ENCODE results near the gene TMPRSS9.
"Not testable (repeated sequence)": the region's sequence is repeated elsewhere in the genome, so short reads cannot be mapped to it uniquely, and the experiment has no call there.

The TMPRSS9 gene

DNA sequence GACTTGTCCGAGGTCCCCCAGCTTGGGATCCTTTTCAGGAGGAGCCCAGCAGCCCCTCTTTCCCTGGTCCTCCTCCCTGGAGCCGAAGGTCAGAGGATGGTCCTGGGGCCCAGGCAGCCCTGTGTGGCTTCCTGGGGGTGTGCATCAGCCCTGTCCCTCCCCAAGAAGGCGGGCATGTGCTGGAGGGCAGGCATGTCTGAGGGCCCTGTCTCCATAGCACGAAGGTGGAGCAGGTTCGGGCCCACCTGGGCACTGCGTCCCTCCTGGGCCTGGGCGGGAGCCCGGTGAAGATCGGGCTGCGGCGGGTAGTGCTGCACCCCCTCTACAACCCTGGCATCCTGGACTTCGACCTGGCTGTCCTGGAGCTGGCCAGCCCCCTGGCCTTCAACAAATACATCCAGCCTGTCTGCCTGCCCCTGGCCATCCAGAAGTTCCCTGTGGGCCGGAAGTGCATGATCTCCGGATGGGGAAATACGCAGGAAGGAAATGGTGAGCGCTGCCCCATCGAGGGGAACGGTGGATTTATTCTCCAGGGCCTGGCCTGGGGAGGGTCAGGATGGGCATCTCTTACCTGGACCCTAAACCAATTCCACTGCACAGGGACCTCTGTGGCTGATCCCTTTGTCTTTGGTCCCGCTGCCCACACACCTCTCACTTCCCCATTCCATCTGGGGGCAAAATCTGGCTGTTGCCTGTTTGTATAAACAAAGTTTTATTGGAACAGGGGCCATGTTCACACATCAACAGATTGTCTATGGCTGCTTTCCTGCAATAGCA, 56.4 kb downstream of the TMPRSS9 start:
- FAIRE-seq (no peak), DNase-seq (ENCODE audit: insufficient read length, low spot score) (no peak)

DNA sequence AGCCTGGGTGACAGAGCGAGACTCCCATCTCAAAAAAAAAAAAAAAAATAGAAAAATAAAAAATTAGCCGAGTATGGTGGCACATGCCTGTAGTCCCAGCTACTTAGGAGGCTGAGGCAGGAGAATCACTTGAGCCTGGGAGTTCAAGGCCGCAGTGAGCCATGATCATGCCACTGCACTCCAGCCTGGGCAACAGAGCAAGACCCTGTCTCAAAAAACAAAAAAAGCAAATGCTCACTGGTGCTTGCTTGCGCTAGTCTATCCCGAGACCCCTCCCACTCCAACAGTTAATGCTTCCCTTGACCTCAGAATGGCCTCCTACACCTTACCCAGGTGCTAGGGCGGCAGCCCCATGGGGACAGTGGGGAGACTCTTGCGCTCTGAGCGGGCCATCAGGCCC, 57.4 kb downstream of the TMPRSS9 start:
- FAIRE-seq; DNase-seq (ENCODE audit: insufficient read length, low spot score): not testable (repeated sequence)

DNA sequence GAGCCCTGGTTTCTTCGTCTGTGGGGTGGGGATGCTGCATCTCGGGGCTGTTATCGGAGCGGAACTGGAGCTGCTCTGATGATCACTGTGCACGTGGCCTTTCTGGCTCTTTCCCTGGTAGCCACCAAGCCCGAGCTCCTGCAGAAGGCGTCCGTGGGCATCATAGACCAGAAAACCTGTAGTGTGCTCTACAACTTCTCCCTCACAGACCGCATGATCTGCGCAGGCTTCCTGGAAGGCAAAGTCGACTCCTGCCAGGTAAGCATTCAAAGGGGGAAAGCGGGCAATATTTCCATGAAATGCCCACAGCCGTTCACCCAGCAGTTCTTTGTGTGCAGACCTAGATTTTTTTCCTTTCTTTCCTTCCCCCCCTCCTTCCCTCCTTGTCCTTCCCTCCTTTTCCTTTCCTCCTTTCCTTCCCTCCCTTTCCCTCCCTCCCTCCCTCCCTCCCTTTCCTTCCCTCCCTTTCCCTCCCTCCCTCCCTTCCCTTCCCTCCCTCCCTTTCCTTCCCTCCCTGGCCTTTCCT, 57.9 kb downstream of the TMPRSS9 start:
- FAIRE-seq = no peak
- DNase-seq (ENCODE audit: insufficient read length, low spot score) = no peak

DNA sequence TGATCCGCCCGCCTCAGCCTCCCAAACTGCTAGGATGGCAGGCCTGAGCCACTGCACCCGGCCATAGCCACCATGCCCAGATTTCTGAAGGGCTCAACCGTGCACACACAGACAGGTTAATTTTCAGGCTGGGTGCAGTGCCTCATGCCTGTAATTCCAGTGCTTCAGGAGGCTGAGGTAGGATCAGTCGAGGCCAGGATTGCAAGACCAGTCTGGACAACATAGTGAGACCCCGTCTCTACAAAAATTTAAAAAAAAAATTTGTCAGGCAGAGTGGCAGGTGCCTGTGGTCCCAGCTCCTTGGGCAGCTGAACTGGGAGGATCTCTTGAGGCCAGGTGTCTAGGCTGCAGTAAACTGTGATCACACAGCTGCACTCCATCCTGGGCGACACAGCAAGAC, 59.7 kb downstream of the TMPRSS9 start:
- no peak for FAIRE-seq
- no peak for DNase-seq (ENCODE audit: insufficient read length, low spot score)

DNA sequence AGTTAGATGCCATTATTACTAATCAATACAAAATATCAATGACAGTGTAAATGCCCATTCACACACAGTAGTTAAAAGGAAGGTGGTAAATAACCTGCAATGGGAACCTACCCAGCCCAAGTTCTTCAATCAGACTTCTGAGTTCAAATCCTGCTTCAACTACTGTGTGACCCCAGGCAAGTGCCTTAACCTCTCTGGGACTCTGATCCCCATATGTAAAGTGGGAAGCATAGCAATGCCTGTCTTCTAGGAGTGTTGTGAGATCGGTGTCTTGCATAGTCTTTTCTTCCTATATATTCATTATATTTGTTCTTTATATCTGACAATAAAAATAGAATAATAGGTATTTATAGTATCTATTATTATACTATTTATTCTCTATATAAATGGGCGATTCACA, 60.4 kb downstream of the TMPRSS9 start:
- DNase-seq (ENCODE audit: insufficient read length, low spot score) (no peak), FAIRE-seq (no peak)

DNA sequence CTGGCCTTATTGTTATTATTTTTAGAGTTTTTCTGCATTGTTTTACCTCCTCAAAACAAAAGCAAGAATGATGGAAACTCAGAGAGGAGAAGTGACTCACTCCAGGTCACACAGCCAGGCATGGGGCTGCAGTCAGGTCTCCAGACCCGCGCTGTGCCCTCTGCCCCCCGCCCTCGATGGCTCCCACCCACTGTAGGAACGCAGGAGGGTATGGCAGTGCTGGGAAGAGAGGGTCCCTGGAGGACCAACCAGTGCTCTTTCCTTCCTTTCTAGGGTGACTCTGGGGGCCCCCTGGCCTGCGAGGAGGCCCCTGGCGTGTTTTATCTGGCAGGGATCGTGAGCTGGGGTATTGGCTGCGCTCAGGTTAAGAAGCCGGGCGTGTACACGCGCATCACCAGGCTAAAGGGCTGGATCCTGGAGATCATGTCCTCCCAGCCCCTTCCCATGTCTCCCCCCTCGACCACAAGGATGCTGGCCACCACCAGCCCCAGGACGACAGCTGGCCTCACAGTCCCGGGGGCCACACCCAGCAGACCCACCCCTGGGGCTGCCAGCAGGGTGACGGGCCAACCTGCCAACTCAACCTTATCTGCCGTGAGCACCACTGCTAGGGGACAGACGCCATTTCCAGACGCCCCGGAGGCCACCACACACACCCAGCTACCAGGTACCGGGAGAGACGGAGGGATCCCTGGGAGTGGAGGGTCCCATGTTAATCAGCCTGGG, 61.7 kb downstream of the TMPRSS9 start:
- no peak for DNase-seq (ENCODE audit: insufficient read length, low spot score)

DNA sequence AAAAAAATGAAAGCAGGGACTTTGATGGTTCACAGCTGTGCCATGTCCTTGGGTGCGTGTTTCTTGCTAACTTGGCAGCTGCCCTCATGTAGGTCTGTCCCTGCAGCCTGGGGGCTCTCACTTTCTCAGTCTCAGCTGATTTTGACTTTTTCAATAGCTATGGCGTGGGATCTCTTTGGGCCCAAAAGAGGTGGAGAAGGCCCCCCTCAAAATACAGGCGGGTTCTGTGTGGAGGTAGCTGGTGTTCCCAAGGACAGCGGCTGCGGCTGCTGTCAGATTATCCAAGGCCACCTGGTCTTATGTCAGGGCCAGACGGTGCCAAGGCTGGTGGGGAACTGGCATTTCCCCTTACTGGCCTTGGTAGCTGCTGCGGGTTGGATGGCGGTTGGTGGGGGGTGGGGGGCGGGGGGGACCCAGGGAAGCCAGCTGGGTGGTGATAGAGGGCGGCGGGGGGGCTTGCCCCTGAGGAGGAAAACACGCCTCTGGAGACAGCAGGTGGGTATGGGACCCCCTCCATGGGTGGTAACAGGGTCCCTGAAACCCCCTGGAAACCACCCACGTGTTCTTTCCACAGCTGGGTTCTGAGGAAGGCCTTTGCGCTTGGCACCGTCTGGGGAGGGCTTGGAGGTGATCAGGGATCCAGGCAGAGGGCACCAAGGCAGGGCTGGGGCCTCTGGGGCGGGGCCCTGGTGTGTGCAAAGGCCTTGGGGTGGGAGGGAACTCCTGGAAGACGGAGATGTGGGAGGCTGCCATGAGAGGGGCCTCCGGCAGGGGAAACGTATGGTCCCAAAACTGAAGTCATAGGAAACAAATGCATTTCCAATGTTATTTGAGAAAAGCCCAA, 63.2 kb downstream of the TMPRSS9 start:
- DNase-seq (ENCODE audit: insufficient read length, low spot score) = no peak
- FAIRE-seq = no peak

More for the DNA sequence above, 61.7 kb downstream of the TMPRSS9 start:
- FAIRE-seq = no peak

DNA sequence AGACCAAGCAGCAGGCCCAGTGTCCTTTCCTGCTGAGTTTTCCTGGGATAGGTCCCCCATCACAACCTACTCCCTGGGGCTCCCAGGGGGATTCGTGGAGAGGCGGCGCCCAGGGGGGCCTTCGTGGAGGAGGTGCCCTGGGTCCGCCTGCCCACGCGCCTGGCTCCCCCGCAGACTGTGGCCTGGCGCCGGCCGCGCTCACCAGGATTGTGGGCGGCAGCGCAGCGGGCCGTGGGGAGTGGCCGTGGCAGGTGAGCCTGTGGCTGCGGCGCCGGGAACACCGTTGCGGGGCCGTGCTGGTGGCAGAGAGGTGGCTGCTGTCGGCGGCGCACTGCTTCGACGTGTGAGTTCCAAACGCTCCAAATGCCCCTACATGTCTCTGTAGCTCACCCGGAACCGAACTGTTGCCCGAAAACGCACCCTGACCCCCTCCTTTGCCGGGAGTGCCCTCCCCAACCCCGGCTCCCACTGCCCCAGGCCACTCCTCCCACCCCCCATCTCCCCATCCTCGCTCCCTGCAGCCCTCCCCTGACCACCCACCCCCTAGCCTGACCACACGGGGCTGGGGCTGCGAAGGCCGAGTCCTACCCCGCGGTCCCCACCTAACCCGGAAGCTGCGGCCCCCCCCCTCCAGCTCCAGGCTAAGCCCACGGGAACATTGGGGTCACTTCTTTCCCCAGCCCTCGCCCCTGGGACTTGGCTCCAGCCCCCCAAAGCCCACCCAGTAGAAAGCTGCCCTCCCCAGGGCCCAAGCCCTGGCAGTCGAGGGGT, 64.0 kb downstream of the TMPRSS9 start:
- FAIRE-seq (no peak), DNase-seq (ENCODE audit: insufficient read length, low spot score) (no peak)

DNA sequence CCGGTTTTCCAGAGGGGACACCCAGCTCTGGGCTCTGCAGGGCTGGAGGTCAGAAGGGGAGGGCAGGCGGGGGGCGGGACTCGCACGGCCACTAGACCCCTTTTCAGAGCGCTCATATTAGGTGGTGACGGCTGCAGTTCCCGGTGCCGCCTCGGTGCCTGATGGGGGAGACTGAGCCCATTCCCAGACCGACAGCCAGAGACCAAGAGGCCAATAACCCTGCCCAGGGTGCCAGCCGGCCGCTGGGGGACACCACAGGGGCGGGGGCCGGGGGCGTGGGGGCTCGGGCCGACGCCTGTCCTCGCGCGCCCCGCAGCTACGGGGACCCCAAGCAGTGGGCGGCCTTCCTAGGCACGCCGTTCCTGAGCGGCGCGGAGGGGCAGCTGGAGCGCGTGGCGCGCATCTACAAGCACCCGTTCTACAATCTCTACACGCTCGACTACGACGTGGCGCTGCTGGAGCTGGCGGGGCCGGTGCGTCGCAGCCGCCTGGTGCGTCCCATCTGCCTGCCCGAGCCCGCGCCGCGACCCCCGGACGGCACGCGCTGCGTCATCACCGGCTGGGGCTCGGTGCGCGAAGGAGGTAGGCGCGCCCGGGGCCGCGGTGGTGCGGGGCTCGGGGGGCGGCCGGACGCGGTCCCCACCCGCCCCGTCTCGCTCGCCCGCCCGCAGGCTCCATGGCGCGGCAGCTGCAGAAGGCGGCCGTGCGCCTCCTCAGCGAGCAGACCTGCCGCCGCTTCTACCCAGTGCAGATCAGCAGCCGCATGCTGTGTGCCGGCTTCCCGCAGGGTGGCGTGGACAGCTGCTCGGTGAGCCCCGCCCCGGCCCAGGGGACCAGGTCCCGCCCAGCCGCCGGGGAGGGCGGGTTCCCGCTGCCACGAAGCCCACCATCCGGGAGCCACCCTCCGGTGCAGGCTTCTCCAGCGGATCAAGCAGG, 64.9 kb downstream of the TMPRSS9 start:
- FAIRE-seq (no peak), DNase-seq (ENCODE audit: insufficient read length, low spot score) (no peak)

DNA sequence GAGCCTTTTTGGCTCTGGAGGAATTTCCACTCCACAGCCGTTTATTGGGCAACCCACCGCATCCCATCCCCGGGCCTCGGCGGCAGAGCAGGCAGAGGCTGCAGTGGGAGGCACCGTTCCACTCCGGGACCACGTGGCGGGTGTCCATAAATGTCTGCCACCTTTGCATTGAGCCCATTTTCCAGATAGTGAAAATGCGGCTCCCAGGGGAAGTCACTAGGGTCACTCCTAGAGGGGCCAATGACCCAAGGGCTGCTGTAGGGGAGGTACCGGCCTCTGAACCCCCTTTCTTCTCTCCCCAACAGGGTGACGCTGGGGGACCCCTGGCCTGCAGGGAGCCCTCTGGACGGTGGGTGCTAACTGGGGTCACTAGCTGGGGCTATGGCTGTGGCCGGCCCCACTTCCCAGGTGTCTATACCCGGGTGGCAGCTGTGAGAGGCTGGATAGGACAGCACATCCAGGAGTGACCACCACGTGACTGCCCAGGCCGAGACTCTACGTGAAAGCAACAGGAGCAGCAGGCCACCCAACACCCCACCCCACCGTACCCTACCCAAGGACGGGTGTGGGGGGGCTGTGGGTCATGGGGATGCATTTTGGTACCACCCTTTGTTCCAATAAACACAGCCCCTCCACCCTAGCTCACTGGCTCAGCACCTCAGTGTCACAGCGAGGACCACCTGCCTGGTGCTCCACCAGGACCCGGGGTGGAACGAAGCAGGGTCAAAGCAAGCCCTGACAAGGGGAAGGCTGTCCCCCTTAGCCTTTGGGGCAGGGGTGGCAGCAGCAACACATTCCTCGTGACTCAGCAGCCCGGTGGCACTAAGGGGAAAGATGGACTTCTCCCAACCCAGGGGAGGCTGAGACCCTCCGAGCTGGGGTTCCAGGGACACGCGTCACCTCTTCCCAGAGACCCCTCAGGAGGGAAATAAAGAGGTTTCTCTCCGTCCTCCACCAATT, 65.8 kb downstream of the TMPRSS9 start:
- FAIRE-seq (no peak), DNase-seq (ENCODE audit: insufficient read length, low spot score) (no peak)

DNA sequence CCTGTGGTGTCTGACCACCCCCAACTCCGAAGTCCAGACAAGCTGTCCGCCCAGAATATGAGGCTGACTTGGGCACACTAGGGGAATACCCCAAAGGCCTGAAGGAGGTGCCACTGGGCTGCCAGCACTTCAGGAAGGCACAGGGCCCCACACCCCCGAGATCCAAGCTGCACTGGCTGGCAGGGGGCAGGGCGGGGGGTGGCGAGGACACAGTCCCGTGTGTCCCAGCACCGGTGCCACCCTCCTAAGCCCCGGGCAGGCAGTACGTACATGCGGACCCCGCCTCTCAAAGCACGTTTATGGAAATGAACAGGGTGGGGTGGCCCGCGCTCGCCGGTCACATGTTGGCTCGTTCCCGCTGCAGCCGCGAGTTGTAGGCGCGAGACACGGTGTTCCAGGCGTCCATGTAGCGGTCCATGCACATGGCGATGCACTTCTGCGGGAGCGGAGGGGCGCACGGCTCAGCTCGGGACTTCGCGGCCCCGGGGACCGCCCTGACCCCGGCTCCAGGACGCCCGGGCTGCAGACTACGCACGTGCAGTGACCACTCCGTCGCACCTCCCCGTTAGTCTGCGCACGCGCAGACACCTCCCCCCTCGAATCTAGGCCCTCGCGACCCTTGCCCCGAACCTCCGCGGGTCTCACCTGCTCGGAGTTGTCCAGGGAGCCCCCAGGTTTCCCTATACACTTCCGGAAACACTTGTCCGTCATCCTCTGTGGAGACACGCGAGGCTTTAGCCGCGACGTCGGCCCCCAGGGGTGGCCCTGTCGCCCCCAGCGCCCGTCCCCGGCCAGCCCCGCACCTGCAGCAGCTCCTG, 66.8 kb downstream of the TMPRSS9 start:
- FAIRE-seq = peak; percentile 82

DNA sequence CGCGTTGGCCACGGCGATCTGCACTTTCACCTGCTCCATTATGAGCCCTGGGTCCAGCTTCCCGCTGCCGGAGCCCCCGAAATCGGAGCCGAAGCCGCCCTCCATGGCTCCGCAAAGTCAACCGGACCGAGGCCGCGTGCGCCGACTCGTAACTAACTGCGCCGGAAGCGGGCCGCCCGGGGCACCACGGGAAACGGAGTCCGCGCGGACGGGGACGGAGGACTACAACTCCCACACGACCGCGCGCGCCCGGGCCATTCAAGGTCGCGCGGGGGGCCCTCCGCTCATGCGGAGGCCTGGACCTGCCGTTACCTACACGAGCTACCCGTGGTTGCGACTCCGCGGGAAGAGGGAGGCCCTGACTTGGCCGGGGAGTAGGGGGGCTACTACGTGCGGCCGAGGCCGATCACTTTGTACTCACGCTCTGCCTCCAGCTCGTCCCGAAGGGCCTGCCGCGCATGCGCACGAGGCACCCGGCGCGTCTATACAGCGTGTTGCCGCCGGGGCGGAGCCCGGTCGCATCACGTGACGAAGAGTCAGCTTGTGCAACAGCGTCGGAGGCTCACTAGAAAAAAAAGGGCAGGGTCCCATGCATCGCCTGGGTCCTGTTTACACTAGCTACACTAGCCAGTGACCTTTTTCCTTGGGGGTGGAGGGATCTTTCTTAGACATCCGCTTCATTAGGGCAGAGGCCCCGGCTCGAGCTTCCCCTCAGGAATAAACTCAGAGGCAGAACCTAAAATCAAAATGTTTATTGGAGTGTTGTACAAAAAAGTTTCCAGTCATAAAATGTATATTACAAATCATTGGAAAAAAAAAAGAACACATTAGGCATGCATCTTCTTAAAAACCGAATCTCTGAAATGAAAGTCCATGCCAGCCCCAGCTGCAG, 67.6 kb downstream of the TMPRSS9 start, which contains the start of gene TIMM13:
TIMM13 (minus strand) TSS at position 158 of the 892 bp plus-strand sequence; CDS start at position 105, 53 bp downstream.
- FAIRE-seq = peak; percentile 89

More for the DNA sequence above, 66.8 kb downstream of the TMPRSS9 start:
- peak; percentile 53 for DNase-seq (ENCODE audit: insufficient read length, low spot score)

DNA sequence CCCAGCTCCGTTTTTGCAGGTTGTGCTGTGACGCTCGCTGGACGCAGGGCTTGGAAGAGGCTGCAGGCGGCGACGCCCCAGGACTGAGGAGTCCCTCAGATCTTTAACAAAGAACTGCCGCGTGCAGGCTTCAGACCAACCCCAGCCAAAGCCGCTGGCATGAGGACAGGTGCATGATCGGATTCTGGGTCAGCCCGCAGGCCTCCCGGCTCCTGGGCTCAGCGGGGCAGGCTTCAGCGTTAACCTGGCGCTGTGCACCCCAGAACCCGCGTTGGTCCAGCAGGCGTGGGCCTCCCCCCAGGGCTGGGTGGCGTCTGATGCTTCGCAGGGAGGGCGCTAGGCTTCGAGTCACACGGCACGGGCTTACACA, 68.2 kb downstream of the TMPRSS9 start:
- FAIRE-seq (no peak), DNase-seq (ENCODE audit: insufficient read length, low spot score) (no peak)

More for the DNA sequence above, 67.6 kb downstream of the TMPRSS9 start, which contains the start of gene TIMM13:
- DNase-seq (ENCODE audit: insufficient read length, low spot score) = peak; percentile 94

DNA sequence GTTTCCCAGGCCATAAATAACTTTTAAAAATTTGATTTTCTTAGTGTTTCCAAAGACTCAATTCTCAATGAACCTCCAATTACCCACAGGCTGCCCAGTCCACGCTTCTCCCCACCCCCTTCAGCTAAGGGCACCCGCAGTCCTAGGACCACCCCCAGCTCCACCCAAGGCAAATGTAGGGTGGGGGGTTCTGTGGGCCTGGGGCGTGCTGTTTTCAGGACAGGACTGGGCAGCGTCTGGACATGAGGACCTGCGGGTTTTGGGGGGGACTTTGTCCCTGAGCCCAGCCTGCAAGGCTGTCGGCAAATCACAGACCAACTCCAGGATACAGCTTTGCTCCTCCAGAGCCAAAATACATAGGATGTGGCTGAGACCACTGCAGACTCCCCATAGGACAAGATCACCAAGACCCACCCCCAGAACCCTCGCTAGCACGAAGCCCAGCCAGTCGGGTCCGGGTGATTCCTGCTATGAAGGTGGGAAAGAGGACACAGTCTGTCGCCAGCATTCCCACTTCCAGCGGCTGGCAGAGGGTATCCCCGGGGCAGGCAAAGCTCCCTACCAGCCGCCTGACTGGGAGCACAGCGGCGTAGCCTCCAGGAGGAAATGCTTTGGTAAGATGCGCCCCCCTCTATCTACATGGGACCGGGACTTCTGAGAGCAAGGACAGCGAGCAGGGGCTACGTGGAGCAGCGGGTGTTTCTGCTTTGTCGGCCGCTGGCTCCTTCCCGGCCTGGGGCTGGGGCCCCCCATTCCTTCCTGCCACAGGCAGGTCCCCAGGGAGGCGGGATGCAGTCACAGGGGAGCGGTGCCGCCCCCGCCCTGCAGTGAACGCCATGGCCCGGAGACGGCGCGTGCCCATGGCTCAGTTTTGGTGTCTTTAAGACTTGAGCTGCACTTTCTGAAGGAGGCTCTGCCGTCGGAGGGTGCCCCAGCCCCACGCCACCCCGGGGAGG, 69.0 kb downstream of the TMPRSS9 start:
- FAIRE-seq = no peak

More for the DNA sequence above, 69.0 kb downstream of the TMPRSS9 start:
- no peak for DNase-seq (ENCODE audit: insufficient read length, low spot score)
